K562 (cell line): Measurements from ENCODE around the gene PSMC3IP. TPM values are rescaled to one million over a fixed set of nuclear protein-coding genes. Genes with fewer than 3 reads are reported as not detected.

ENCODE experiments used
- ELF2 ChIP-seq: fragments of 250-450 bp; sonication (Bioruptor Pico); IDR thresholded peaks from 2 replicates; pipeline ENCODE4 v1.5.0; 2021; ENCODE audit warnings: mild to moderate bottlenecking
- EP300 ChIP-seq: IDR thresholded peaks from 2 replicates; pipeline ENCODE4 v1.6.1; 2012; ENCODE audit warnings: low read length, improper control_type of control experiment
- EZH2 ChIP-seq: IDR thresholded peaks from 2 replicates; pipeline ENCODE4 v1.6.1; 2012; ENCODE audit warnings: low read depth, mild to moderate bottlenecking, inconsistent platforms, low read length, borderline replicate concordance
- HLTF ChIP-seq: fragments of 450-650 bp; IDR thresholded peaks from 2 replicates; pipeline ENCODE4 v1.6.1; 2016
- HOXB6 ChIP-seq: fragments of 250-450 bp; sonication (Bioruptor Pico); IDR thresholded peaks from 2 replicates; pipeline ENCODE4 v1.5.1; 2022; ENCODE audit warnings: mild to moderate bottlenecking, borderline replicate concordance
- KAT2B ChIP-seq: IDR thresholded peaks from one replicate; pipeline ENCODE4 v1.6.1; 2012; ENCODE audit warnings: low read depth, mild to moderate bottlenecking, control low read depth, inconsistent platforms, low read length, moderate library complexity
- KLF1 ChIP-seq: fragments of 450-650 bp; IDR thresholded peaks from 2 replicates; pipeline ENCODE4 v1.6.1; 2016; ENCODE audit warnings: missing genetic modification characterization, missing compliant biosample characterization
- MTF1 ChIP-seq: fragments of 250-450 bp; sonication (Bioruptor Pico); IDR thresholded peaks from 2 replicates; pipeline ENCODE4 v1.9.0; 2021; ENCODE audit warnings: moderate library complexity, mild to moderate bottlenecking, inconsistent platforms, borderline replicate concordance
- NBN ChIP-seq: fragments of 450-650 bp; IDR thresholded peaks from 2 replicates; pipeline ENCODE4 v1.6.1; 2016; ENCODE audit warnings: low read depth, mild to moderate bottlenecking
- NFXL1 ChIP-seq: fragments of 450-650 bp; formaldehyde crosslinking; IDR thresholded peaks from 2 replicates; pipeline ENCODE4 v1.4.0; 2021; ENCODE audit warnings: mild to moderate bottlenecking
- RBM34 ChIP-seq: fragments of 200-400 bp; formaldehyde crosslinking; IDR thresholded peaks from 2 replicates; pipeline ENCODE4 v1.6.1; 2018; ENCODE audit warnings: low read length, borderline replicate concordance; ENCODE audit not compliant: insufficient read depth
- RFX1 ChIP-seq: fragments of 450-650 bp; IDR thresholded peaks from 2 replicates; pipeline ENCODE4 v1.6.1; 2016; ENCODE audit warnings: mild to moderate bottlenecking, moderate library complexity
- TEAD4 ChIP-seq, 2 experiments: sonication (generic) in 1 of 2; formaldehyde crosslinking in 1 of 2; IDR thresholded peaks; 2 replicates each; pipeline versions ENCODE4 v1.6.1 to v1.8.0; 2012 to 2022; ENCODE audit warnings: borderline replicate concordance in 1 of 2, inconsistent platforms in 1 of 2, low read length in 1 of 2, mild to moderate bottlenecking in 1 of 2, missing genetic modification reagents in 1 of 2
- U2AF1 ChIP-seq: fragments of 200-400 bp; formaldehyde crosslinking; optimal IDR thresholded peaks from 2 replicates; pipeline ENCODE3; 2017; ENCODE audit warnings: mild to moderate bottlenecking, low read depth, low read length, moderate library complexity
- ZNF274 ChIP-seq: IDR thresholded peaks from 2 replicates; pipeline ENCODE4 v1.6.1; 2011; ENCODE audit warnings: low read depth, mild to moderate bottlenecking, low read length, moderate library complexity, borderline replicate concordance
- ZNF584 ChIP-seq: fragments of 200-800 bp; sonication (Bioruptor generic); IDR thresholded peaks from 2 replicates; pipeline ENCODE4 v1.6.1; 2016; ENCODE audit warnings: low read depth, mild to moderate bottlenecking, missing genetic modification characterization, missing compliant biosample characterization
- polyA plus RNA-seq, 8 experiments: library from polyadenylated mRNA; depleted of rRNA in 4 of 8; stranded (reverse) in 5 of 8; unstranded in 3 of 8; fragments of >200 nt; fragmentation: Nextera tagmentation in 2 of 8; fragmentation: Illumina TruSeq in 1 of 8; extraction: Ambion mirVana in 2 of 8; extraction: Trizol in 1 of 8; gene quantifications; 2 replicates each; pipeline versions ENCODE4 v1.2.1 to v1.2.3, GENCODE V29; 2011 to 2014; ENCODE audit warnings: inconsistent platforms in 1 of 8, missing spikeins in 1 of 8
- total RNA-seq, 7 experiments: library from RNA; depleted of rRNA in 6 of 7; stranded (reverse); fragments of >200 nt in 6 of 7; fragmentation: Illumina TruSeq in 2 of 7; extraction: Trizol in 2 of 7; gene quantifications; 2 replicates each; pipeline versions ENCODE4 v1.2.1 to v1.2.3, GENCODE V29; 2011 to 2021; ENCODE audit warnings: low replicate concordance in 1 of 7
- TF ChIP-seq, protein P1 (sequence below): sonication (generic); formaldehyde crosslinking; IDR thresholded peaks from 2 replicates; pipeline ENCODE4 v1.8.0; 2022; ENCODE audit warnings: missing genetic modification reagents, mild to moderate bottlenecking, borderline replicate concordance
- TF ChIP-seq, protein P2 (sequence below), 3 experiments: IDR thresholded peaks in 2 of 3; conservative IDR thresholded peaks in 1 of 3; 2 replicates each; pipeline ENCODE4 v1.5.1; 2011 to 2012; ENCODE audit warnings: low read length in 3 of 3, mild to moderate bottlenecking in 3 of 3, control low read depth in 2 of 3, improper control_type of control experiment in 1 of 3, inconsistent platforms in 1 of 3, low read depth in 1 of 3, mixed read lengths in 1 of 3, moderate library complexity in 1 of 3; ENCODE audit not compliant: insufficient read depth in 2 of 3
- TF ChIP-seq, protein P3 (sequence below): IDR thresholded peaks from 2 replicates; pipeline ENCODE4 v1.6.1; 2011; ENCODE audit warnings: borderline replicate concordance, low read depth, mild to moderate bottlenecking, moderate library complexity, low read length; ENCODE audit not compliant: insufficient read depth, poor library complexity, severe bottlenecking
- TF ChIP-seq, protein P4 (sequence below): fragments of 450-650 bp; IDR thresholded peaks from 2 replicates; pipeline ENCODE4 v1.7.0; 2016; ENCODE audit warnings: borderline replicate concordance
- TF ChIP-seq, protein P5 (sequence below), 2 experiments: fragments of 450-650 bp in 1 of 2; sonication (generic) in 1 of 2; formaldehyde crosslinking in 1 of 2; IDR thresholded peaks in 1 of 2; conservative IDR thresholded peaks in 1 of 2; 2 replicates each; pipeline versions ENCODE4 v1.6.1 to v1.8.1; 2016 to 2023; ENCODE audit warnings: mild to moderate bottlenecking in 2 of 2, moderate library complexity in 2 of 2, inconsistent platforms in 1 of 2, missing genetic modification reagents in 1 of 2

The PSMC3IP gene
- total and polyA plus RNA-seq, 9 of the 15 experiments (the other 6 are each of a cell fraction or from before 2014, with no cell fraction given): 13.8 to 65.6 (median 32.8) TPM

DNA sequence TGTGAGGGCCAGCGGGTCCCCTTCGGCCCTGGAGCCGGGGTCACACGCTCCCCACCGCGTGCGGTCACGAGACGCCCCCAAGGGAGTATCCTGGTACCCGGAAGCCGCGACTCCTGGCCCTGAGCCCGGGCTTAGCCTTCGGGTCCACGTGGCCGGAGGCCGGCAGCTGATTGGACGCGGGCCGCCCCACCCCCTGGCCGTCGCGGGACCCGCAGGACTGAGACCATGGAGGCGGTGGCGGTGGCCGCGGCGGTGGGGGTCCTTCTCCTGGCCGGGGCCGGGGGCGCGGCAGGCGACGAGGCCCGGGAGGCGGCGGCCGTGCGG, 41.5 kb downstream of the PSMC3IP start, which contains the start of gene NAGLU (continued):
- TF ChIP-seq, protein P1, sequence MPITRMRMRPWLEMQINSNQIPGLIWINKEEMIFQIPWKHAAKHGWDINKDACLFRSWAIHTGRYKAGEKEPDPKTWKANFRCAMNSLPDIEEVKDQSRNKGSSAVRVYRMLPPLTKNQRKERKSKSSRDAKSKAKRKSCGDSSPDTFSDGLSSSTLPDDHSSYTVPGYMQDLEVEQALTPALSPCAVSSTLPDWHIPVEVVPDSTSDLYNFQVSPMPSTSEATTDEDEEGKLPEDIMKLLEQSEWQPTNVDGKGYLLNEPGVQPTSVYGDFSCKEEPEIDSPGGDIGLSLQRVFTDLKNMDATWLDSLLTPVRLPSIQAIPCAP: no peak
- TF ChIP-seq, protein P2, sequence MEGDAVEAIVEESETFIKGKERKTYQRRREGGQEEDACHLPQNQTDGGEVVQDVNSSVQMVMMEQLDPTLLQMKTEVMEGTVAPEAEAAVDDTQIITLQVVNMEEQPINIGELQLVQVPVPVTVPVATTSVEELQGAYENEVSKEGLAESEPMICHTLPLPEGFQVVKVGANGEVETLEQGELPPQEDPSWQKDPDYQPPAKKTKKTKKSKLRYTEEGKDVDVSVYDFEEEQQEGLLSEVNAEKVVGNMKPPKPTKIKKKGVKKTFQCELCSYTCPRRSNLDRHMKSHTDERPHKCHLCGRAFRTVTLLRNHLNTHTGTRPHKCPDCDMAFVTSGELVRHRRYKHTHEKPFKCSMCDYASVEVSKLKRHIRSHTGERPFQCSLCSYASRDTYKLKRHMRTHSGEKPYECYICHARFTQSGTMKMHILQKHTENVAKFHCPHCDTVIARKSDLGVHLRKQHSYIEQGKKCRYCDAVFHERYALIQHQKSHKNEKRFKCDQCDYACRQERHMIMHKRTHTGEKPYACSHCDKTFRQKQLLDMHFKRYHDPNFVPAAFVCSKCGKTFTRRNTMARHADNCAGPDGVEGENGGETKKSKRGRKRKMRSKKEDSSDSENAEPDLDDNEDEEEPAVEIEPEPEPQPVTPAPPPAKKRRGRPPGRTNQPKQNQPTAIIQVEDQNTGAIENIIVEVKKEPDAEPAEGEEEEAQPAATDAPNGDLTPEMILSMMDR (IDR thresholded peaks at IDR 0.05 in 2 of 3, conservative IDR thresholded peaks at IDR 0.05 in 1 of 3; ENCODE audit: insufficient read depth in 2 of 3, low read depth in 1 of 3, low read length in 3 of 3): no peak
- TF ChIP-seq RBM34 (no peak), NFXL1 (CRISPR knock-in tag) (no peak), KAT2B (no peak), HLTF (no peak), MTF1 (CRISPR knock-in tag) (no peak), KLF1 (tag) (no peak; the same call in 1 of the 2 replicates), ZNF584 (CRISPR knock-in tag) (no peak), HOXB6 (CRISPR knock-in tag) (no peak), NBN (no peak), RFX1 (no peak), ELF2 (peak; percentile 93), EP300 (peak; percentile 42; the same call in 1 of the 2 replicates), TEAD4 (IDR thresholded peaks at IDR 0.05; ENCODE audit: low read length) (0 out of 2 replicates have a peak, but pooled peaks have one; percentile 17), TEAD4 (CRISPR knock-in tag; IDR thresholded peaks at IDR 0.05; ENCODE audit: borderline replicate concordance) (no peak), U2AF1 (no peak), EZH2 (no peak), ZNF274 (no peak)
- TF ChIP-seq, protein P3, sequence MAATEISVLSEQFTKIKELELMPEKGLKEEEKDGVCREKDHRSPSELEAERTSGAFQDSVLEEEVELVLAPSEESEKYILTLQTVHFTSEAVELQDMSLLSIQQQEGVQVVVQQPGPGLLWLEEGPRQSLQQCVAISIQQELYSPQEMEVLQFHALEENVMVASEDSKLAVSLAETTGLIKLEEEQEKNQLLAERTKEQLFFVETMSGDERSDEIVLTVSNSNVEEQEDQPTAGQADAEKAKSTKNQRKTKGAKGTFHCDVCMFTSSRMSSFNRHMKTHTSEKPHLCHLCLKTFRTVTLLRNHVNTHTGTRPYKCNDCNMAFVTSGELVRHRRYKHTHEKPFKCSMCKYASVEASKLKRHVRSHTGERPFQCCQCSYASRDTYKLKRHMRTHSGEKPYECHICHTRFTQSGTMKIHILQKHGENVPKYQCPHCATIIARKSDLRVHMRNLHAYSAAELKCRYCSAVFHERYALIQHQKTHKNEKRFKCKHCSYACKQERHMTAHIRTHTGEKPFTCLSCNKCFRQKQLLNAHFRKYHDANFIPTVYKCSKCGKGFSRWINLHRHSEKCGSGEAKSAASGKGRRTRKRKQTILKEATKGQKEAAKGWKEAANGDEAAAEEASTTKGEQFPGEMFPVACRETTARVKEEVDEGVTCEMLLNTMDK: no peak
- TF ChIP-seq, protein P4, sequence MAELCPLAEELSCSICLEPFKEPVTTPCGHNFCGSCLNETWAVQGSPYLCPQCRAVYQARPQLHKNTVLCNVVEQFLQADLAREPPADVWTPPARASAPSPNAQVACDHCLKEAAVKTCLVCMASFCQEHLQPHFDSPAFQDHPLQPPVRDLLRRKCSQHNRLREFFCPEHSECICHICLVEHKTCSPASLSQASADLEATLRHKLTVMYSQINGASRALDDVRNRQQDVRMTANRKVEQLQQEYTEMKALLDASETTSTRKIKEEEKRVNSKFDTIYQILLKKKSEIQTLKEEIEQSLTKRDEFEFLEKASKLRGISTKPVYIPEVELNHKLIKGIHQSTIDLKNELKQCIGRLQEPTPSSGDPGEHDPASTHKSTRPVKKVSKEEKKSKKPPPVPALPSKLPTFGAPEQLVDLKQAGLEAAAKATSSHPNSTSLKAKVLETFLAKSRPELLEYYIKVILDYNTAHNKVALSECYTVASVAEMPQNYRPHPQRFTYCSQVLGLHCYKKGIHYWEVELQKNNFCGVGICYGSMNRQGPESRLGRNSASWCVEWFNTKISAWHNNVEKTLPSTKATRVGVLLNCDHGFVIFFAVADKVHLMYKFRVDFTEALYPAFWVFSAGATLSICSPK: no peak
- TF ChIP-seq, protein P5, sequence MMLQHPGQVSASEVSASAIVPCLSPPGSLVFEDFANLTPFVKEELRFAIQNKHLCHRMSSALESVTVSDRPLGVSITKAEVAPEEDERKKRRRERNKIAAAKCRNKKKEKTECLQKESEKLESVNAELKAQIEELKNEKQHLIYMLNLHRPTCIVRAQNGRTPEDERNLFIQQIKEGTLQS (IDR thresholded peaks at IDR 0.05): no peak
- TF ChIP-seq, protein P5 (CRISPR knock-in tag; conservative IDR thresholded peaks at IDR 0.05): 0 out of 2 replicates have a peak, but pooled peaks have one; percentile 16
